GM21576 (cell line): Measurements from ENCODE around the gene RPL28.
A peak's percentile ranks its signal among the peaks of the same experiment; 100 is the strongest.
"Not testable (repeated sequence)": the region's sequence is repeated elsewhere in the genome, so short reads cannot be mapped to it uniquely, and the experiment has no call there.

Source experiments
- ATAC-seq: cut with Tn5 transposase; IDR thresholded peaks from one replicate; pipeline ENCODE4 v1.9.1; 2021; ENCODE audit warnings: mild to moderate bottlenecking, moderate library complexity; ENCODE audit not compliant: unreplicated experiment

Gene RPL28

GRCh38 chr19:55391191-55391670 lies 5.5 kb downstream of the RPL28 start:
- no peak for ATAC-seq

GRCh38 chr19:55391702-55392615 lies 6.2 kb downstream of the RPL28 start:
- ATAC-seq, result no peak

GRCh38 chr19:55392820-55393761 lies 7.4 kb downstream of the RPL28 start:
- no peak for ATAC-seq

- no peak for ATAC-seq
These were observed 12.6 kb downstream of the RPL28 start for GRCh38 chr19:55398200-55398925.

- no peak for ATAC-seq
These were observed 14.8 kb downstream of the RPL28 start for GRCh38 chr19:55400281-55401087.

GRCh38 chr19:55401390-55401789 lies 15.7 kb downstream of the RPL28 start:
- not testable (repeated sequence) for ATAC-seq

- no peak for ATAC-seq
These were observed 16.8 kb downstream of the RPL28 start for GRCh38 chr19:55402509-55402908.

- no peak for ATAC-seq
These were observed 19.9 kb downstream of the RPL28 start for GRCh38 chr19:55405638-55406037.

GRCh38 chr19:55406091-55406825 lies 20.5 kb downstream of the RPL28 start:
- ATAC-seq, result no peak

GRCh38 chr19:55406826-55407549 lies 21.3 kb downstream of the RPL28 start:
- no peak for ATAC-seq

- ATAC-seq, result peak; percentile 66
These were observed 21.7 kb downstream of the RPL28 start, which contains the start of gene UBE2S for GRCh38 chr19:55407550-55407799. Gene UBE2S, minus strand, starts transcription at chr19:55407788. Its CDS starts 199 bp downstream, at chr19:55407589.

GRCh38 chr19:55407800-55408532 lies 22.2 kb downstream of the RPL28 start:
- peak; percentile 80 for ATAC-seq

- ATAC-seq, result no peak
These were observed 22.8 kb downstream of the RPL28 start for GRCh38 chr19:55408533-55408872.

GRCh38 chr19:55409179-55409578 lies 23.4 kb downstream of the RPL28 start:
- ATAC-seq, result not testable (repeated sequence)

GRCh38 chr19:55410168-55410567 lies 24.4 kb downstream of the RPL28 start:
- no peak for ATAC-seq

GRCh38 chr19:55418185-55418584 lies 32.5 kb downstream of the RPL28 start:
- ATAC-seq, result no peak

- no peak for ATAC-seq
These were observed 33.4 kb downstream of the RPL28 start for GRCh38 chr19:55419103-55419502.

- ATAC-seq, result no peak
These were observed 34.0 kb downstream of the RPL28 start for GRCh38 chr19:55419624-55420236.
